Right ventricle myocardium inferior (tissue), 1 donor: Measurements from ENCODE around the gene FSTL3. TPM values are rescaled to one million over a fixed set of nuclear protein-coding genes. Genes with fewer than 3 reads are reported as not detected.

Experiments used
- ATAC-seq: fragments of 200-7000 bp; cut with Tn5 transposase; one replicate; pipeline ENCODE4 v1.9.1; 2020; ENCODE audit warnings: mild to moderate bottlenecking, moderate library complexity
- DNase-seq: peaks from one replicate; pipeline ENCODE4 v3.0.0; 2021; ENCODE audit errors: missing footprints
- intact Hi-C: fragments of 100-400 bp; cut with DNase I; formaldehyde crosslinking; loops from one replicate; pipeline ENCODE4 v1.11.0; 2022
- total RNA-seq: library from RNA; stranded (reverse); fragmentation: NEBNext Ultra II Directional; extraction: Animal tissue kit (Norgen Biotek cat#: 25700); gene quantifications from one replicate; pipeline ENCODE4 v1.2.1, GENCODE V29; 2021
- donor health status: DM: no; HTN: yes; CAD: no; lungs with severe emphysema.

FSTL3 gene
- total RNA-seq, 1 donor from 2014 or later, result 37.1 TPM

- peak; percentile 29 for ATAC-seq
- intact Hi-C loops, result loop anchor here (5.0 kb wide), 1 partner anchor 38 kb away; no protein-coding TSS in a partner anchor
- no peak for DNase-seq
Measured at GRCh38 chr19:674282-675151, 1.7 kb upstream of the FSTL3 start.

- intact Hi-C loops, result loop anchor here (5.0 kb wide), 1 partner anchor 36 kb away; no protein-coding TSS in a partner anchor
- no peak for DNase-seq
- ATAC-seq, result no peak
Measured at GRCh38 chr19:676007-676338, 219 bp upstream of the FSTL3 start.

- ATAC-seq (no peak), DNase-seq (no peak)
- intact Hi-C loops, result loop anchor here (5.0 kb wide), 1 partner anchor 35 kb away; no protein-coding TSS in a partner anchor
Measured at GRCh38 chr19:677201-677600, 1.0 kb downstream of the FSTL3 start.

GRCh38 chr19:677601-678436, 1.6 kb downstream of the FSTL3 start:
- DNase-seq (no peak), ATAC-seq (no peak)
- intact Hi-C loops, result loop anchor here (5.0 kb wide), 1 partner anchor 34 kb away; no protein-coding TSS in a partner anchor

GRCh38 chr19:678791-679388, 2.7 kb downstream of the FSTL3 start:
- ATAC-seq (no peak), DNase-seq (no peak)
- intact Hi-C loops, result loop anchor here (5.0 kb wide), 1 partner anchor 33 kb away; no protein-coding TSS in a partner anchor

GRCh38 chr19:679418-680286, 3.5 kb downstream of the FSTL3 start:
- ATAC-seq (peak; percentile 23), DNase-seq (peak; percentile 88)
- intact Hi-C loops, result loop anchor here (1.0 to 5.0 kb wide), 2 partner anchors 16 to 33 kb away; partner anchors contain the start of gene RNF126

GRCh38 chr19:680287-681028, 4.3 kb downstream of the FSTL3 start:
- intact Hi-C loops, result loop anchor here (1.0 kb wide), 1 partner anchor 17 kb away; the partner anchor contains the start of gene RNF126
- DNase-seq (peak; percentile 100), ATAC-seq (peak; percentile 89)

- peak; percentile 82 for DNase-seq
- no peak for ATAC-seq
- intact Hi-C loops, result no loop called here
Measured at GRCh38 chr19:681029-682019, 5.1 kb downstream of the FSTL3 start.

- intact Hi-C loops, result no loop called here
- no peak for ATAC-seq
- DNase-seq, result no peak
Measured at GRCh38 chr19:682678-683320, 6.6 kb downstream of the FSTL3 start.

GRCh38 chr19:685454-685931, 9.3 kb downstream of the FSTL3 start:
- ATAC-seq (no peak), DNase-seq (no peak)
- intact Hi-C loops, result no loop called here

GRCh38 chr19:686589-687297, 10.6 kb downstream of the FSTL3 start:
- ATAC-seq (no peak), DNase-seq (no peak)
- intact Hi-C loops, result no loop called here

GRCh38 chr19:687569-688166, 11.5 kb downstream of the FSTL3 start:
- intact Hi-C loops, result no loop called here
- no peak for DNase-seq
- no peak for ATAC-seq

- DNase-seq, result no peak
- intact Hi-C loops, result no loop called here
- no peak for ATAC-seq
Measured at GRCh38 chr19:688214-688613, 12.0 kb downstream of the FSTL3 start.

GRCh38 chr19:688992-689391, 12.8 kb downstream of the FSTL3 start:
- ATAC-seq, result no peak
- intact Hi-C loops, result no loop called here
- no peak for DNase-seq

GRCh38 chr19:690203-690602, 14.0 kb downstream of the FSTL3 start:
- peak; percentile 73 for ATAC-seq

More at GRCh38 chr19:690203-690602, 14.0 kb downstream of the FSTL3 start:
- intact Hi-C loops, result no loop called here
- peak; percentile 76 for DNase-seq
